Suprapubic skin (tissue), 3 donors: ENCODE measurements around the gene ZC3H15.

Experiments used
- EP300 ChIP-seq: sonication (generic); formaldehyde crosslinking; IDR thresholded peaks from one replicate; pipeline ENCODE4 v1.6.1; 2017; ENCODE audit warnings: antibody characterized with exemption
- POLR2A ChIP-seq, 2 donors: fragments of 450-650 bp; IDR thresholded peaks; one replicate each; pipeline ENCODE4 v1.6.1; 2017; ENCODE audit warnings: antibody characterized with exemption in 2 of 2, mild to moderate bottlenecking in 2 of 2, moderate library complexity in 2 of 2
- TF ChIP-seq, protein P1 (sequence below), 2 donors: fragments of 200-600 bp in 1 of 2; fragments of 450-650 bp in 1 of 2; sonication (generic) in 1 of 2; IDR thresholded peaks; one replicate each; pipeline ENCODE4 v1.5.1; 2016 to 2019; ENCODE audit warnings: antibody characterized with exemption in 2 of 2, mild to moderate bottlenecking in 1 of 2, moderate library complexity in 1 of 2

DNA sequence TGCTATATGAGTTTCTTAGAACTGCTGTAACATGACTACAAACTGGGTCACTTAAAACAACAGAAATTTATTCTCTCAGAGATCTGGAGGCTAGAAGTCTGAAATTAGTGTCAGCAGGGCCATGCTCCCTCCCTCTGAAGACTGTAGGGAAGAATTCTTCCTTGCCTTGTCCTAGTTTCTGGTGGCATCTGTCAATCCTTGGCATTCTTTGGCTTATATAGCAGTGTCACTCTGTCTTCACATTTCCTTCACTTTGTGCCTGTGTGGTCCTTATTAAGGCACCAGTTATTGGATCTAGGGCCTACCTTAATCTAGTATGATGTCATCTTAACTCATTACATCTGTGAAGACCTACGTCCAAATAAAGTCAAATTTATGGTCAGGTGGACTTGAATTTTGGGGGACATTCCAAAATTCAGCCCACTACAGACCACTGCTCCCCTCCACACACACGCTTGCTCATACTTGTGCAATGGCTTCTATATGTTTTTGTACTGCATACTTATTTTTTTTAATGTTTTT is 7.6 kb downstream of the ZC3H15 start:
- no peak for TF ChIP-seq POLR2A (IDR thresholded peaks at IDR 0.05)
- TF ChIP-seq EP300 = no peak
- TF ChIP-seq, protein P1, sequence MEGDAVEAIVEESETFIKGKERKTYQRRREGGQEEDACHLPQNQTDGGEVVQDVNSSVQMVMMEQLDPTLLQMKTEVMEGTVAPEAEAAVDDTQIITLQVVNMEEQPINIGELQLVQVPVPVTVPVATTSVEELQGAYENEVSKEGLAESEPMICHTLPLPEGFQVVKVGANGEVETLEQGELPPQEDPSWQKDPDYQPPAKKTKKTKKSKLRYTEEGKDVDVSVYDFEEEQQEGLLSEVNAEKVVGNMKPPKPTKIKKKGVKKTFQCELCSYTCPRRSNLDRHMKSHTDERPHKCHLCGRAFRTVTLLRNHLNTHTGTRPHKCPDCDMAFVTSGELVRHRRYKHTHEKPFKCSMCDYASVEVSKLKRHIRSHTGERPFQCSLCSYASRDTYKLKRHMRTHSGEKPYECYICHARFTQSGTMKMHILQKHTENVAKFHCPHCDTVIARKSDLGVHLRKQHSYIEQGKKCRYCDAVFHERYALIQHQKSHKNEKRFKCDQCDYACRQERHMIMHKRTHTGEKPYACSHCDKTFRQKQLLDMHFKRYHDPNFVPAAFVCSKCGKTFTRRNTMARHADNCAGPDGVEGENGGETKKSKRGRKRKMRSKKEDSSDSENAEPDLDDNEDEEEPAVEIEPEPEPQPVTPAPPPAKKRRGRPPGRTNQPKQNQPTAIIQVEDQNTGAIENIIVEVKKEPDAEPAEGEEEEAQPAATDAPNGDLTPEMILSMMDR (IDR thresholded peaks at IDR 0.05) = no peak
